Hippocampal formation (tissue), 2 donors: ENCODE measurements around the gene NFAT5.
"Not testable (repeated sequence)": the region's sequence is repeated elsewhere in the genome, so short reads cannot be mapped to it uniquely, and the experiment has no call there.

Experiments
- DNase-seq, 2 donors: peaks; one replicate each; lab custom pipeline; 2025; lab: John Stamatoyannopoulos, UW

Gene NFAT5

GRCh38 chr16:69565671-69566239 is at the start of gene NFAT5:
NFAT5 (plus strand) TSS chr16:69565966; CDS start chr16:69566302, 336 bp downstream.
- peak; percentile 80 to 89 for DNase-seq

- DNase-seq = not testable (repeated sequence)
Observed at GRCh38 chr16:69517914-69518313, 47.9 kb upstream of the NFAT5 start.

GRCh38 chr16:69520413-69520799 is 45.4 kb upstream of the NFAT5 start:
- no peak for DNase-seq

- DNase-seq = no peak
Observed at GRCh38 chr16:69520800-69521602, 44.8 kb upstream of the NFAT5 start.

GRCh38 chr16:69522041-69522578 is 43.7 kb upstream of the NFAT5 start:
- no peak for DNase-seq

- no peak for DNase-seq
Observed at GRCh38 chr16:69522732-69523404, 42.9 kb upstream of the NFAT5 start.

- no peak for DNase-seq
Observed at GRCh38 chr16:69523566-69524305, 42.0 kb upstream of the NFAT5 start.

- DNase-seq = no peak
Observed at GRCh38 chr16:69526831-69527655, 38.7 kb upstream of the NFAT5 start.

- no peak for DNase-seq
Observed at GRCh38 chr16:69531988-69532387, 33.8 kb upstream of the NFAT5 start.

- no peak for DNase-seq
Observed at GRCh38 chr16:69532641-69533455, 32.9 kb upstream of the NFAT5 start.

GRCh38 chr16:69534720-69535119 is 31.0 kb upstream of the NFAT5 start:
- no peak for DNase-seq

GRCh38 chr16:69535123-69536050 is 30.4 kb upstream of the NFAT5 start:
- DNase-seq = no peak

GRCh38 chr16:69537706-69538080 is 28.1 kb upstream of the NFAT5 start:
- DNase-seq = no peak

GRCh38 chr16:69538808-69539207 is 27.0 kb upstream of the NFAT5 start:
- DNase-seq = no peak

- no peak for DNase-seq
Observed at GRCh38 chr16:69542974-69543373, 22.8 kb upstream of the NFAT5 start.

GRCh38 chr16:69544088-69544487 is 21.7 kb upstream of the NFAT5 start:
- DNase-seq = no peak

- not testable (repeated sequence) for DNase-seq
Observed at GRCh38 chr16:69546663-69547062, 19.1 kb upstream of the NFAT5 start.

- no peak for DNase-seq
Observed at GRCh38 chr16:69553332-69553731, 12.4 kb upstream of the NFAT5 start.

- no peak for DNase-seq
Observed at GRCh38 chr16:69554495-69554894, 11.3 kb upstream of the NFAT5 start.
